BLaER1 treated with 17β-estradiol and CSF1 and Interleukin-3, amounts not matched to agents 10 nM and 100 nM (cell line): Measurements from ENCODE around the gene ARID1B.

Experiments used
- H3K27ac ChIP-seq, 11 experiments: shearing (Covaris generic); formaldehyde crosslinking; 2 replicates each; pipeline ENCODE4 v1.8.1; 2022
- H3K27me3 ChIP-seq, 11 experiments: shearing (Covaris generic); formaldehyde crosslinking; 2 replicates each; pipeline ENCODE4 v1.8.1; 2022
- H3K36me3 ChIP-seq, 11 experiments: shearing (Covaris generic); formaldehyde crosslinking; 2 replicates each; pipeline ENCODE4 v1.8.1; 2022
- H3K4me1 ChIP-seq, 10 experiments: shearing (Covaris generic); formaldehyde crosslinking; 2 replicates each; pipeline ENCODE4 v1.8.1; 2022
- H3K4me2 ChIP-seq, 11 experiments: shearing (Covaris generic); formaldehyde crosslinking; 2 replicates each; pipeline ENCODE4 v1.8.1; 2022
- H3K4me3 ChIP-seq, 10 experiments: shearing (Covaris generic); formaldehyde crosslinking; 2 replicates each; pipeline ENCODE4 v1.8.1; 2022
- H3K9ac ChIP-seq, 11 experiments: shearing (Covaris generic); formaldehyde crosslinking; 2 replicates each; pipeline ENCODE4 v1.8.1; 2022
- H3K9me3 ChIP-seq, 11 experiments: shearing (Covaris generic); formaldehyde crosslinking; replicated peaks in 1 of 11; 2 replicates each; pipeline ENCODE4 v1.8.1; 2022
- H4K20me1 ChIP-seq, 11 experiments: shearing (Covaris generic); formaldehyde crosslinking; 2 replicates each; pipeline ENCODE4 v1.8.1; 2022
- Cebpa-rat ChIP-seq, 11 experiments: shearing (Covaris generic); IDR thresholded peaks; 2 replicates each; pipeline ENCODE4 v1.8.1; 2022

Gene ARID1B

GRCh38 chr6:156866220-156867015 lies 89.2 kb downstream of the ARID1B start:
- Histone ChIP-seq H3K27ac (peak overlapping the region in 3 of 11 experiments; percentile 1 to 34 (median 9); a peak in 1 of 22 replicates), H3K9me3 (peaks cover 0 to 15% (median 0%) of the 10 kb centered on the region in 11 experiments; a peak in 4 of 22 replicates), H3K4me3 (no peak overlapping the region), H3K27me3 (no peaks in the 10 kb centered on the region), H3K36me3 (peaks cover 0 to 47% (median 22%) of the 10 kb centered on the region in 11 experiments; a peak in 15 of 22 replicates), H3K4me2 (peak overlapping the region in 5 of 11 experiments; percentile 5 to 64 (median 36); a peak in 8 of 22 replicates), H3K9ac (no peak overlapping the region), H3K4me1 (peaks cover 4 to 61% (median 26%) of the 10 kb centered on the region in 10 experiments; a peak in 16 of 20 replicates), H4K20me1 (peaks cover 58 to 100% (median 99%) of the 10 kb centered on the region in 11 experiments)
- no peak for TF ChIP-seq Cebpa-rat (IDR thresholded peaks at IDR 0.05)

GRCh38 chr6:156867121-156867520 lies 89.9 kb downstream of the ARID1B start:
- H3K27ac ChIP-seq = no peak overlapping the region
- H3K4me1 ChIP-seq = peaks cover 4 to 57% (median 25%) of the 10 kb centered on the region in 10 experiments; a peak in 16 of 20 replicates
- peaks cover 0 to 10% (median 0%) of the 10 kb centered on the region in 11 experiments; a peak in 3 of 22 replicates for H3K9me3 ChIP-seq
- H3K36me3 ChIP-seq = peaks cover 0 to 52% (median 21%) of the 10 kb centered on the region in 11 experiments; a peak in 16 of 22 replicates
- H3K4me2 ChIP-seq = peak overlapping the region in 2 of 11 experiments; percentile 64; a peak in 3 of 22 replicates
- H4K20me1 ChIP-seq = peaks cover 58 to 100% (median 99%) of the 10 kb centered on the region in 11 experiments
- no peak overlapping the region for H3K4me3 ChIP-seq
- no peak for TF ChIP-seq Cebpa-rat (IDR thresholded peaks at IDR 0.05)
- H3K27me3 ChIP-seq = no peaks in the 10 kb centered on the region
- no peak overlapping the region for H3K9ac ChIP-seq

- H3K36me3 ChIP-seq = peaks cover 1 to 64% (median 33%) of the 10 kb centered on the region in 11 experiments; a peak in 20 of 22 replicates
- no peak overlapping the region for H3K4me3 ChIP-seq
- H4K20me1 ChIP-seq = peaks cover 55 to 100% (median 99%) of the 10 kb centered on the region in 11 experiments
- no peak for TF ChIP-seq Cebpa-rat (IDR thresholded peaks at IDR 0.05)
- H3K27ac ChIP-seq = no peak overlapping the region
- peaks cover 0 to 44% (median 18%) of the 10 kb centered on the region in 10 experiments; a peak in 15 of 20 replicates for H3K4me1 ChIP-seq
- no peaks in the 10 kb centered on the region for H3K27me3 ChIP-seq
- H3K9me3 ChIP-seq = peaks cover 0 to 4% (median 0%) of the 10 kb centered on the region in 11 experiments; a peak in 2 of 22 replicates
- no peak overlapping the region for H3K9ac ChIP-seq
- no peak overlapping the region for H3K4me2 ChIP-seq
Measured at GRCh38 chr6:156868385-156868784, 91.2 kb downstream of the ARID1B start.

- H3K36me3 ChIP-seq = peaks cover 15 to 65% (median 38%) of the 10 kb centered on the region in 11 experiments
- H4K20me1 ChIP-seq = peaks cover 62 to 100% (median 99%) of the 10 kb centered on the region in 11 experiments
- no peaks in the 10 kb centered on the region for H3K9me3 ChIP-seq
- H3K4me2 ChIP-seq = no peak overlapping the region
- H3K4me1 ChIP-seq = peaks cover 10 to 35% (median 28%) of the 10 kb centered on the region in 10 experiments; a peak in 19 of 20 replicates
- H3K27me3 ChIP-seq = no peaks in the 10 kb centered on the region
- no peak overlapping the region for H3K4me3 ChIP-seq
- no peak overlapping the region for H3K9ac ChIP-seq
- no peak for TF ChIP-seq Cebpa-rat (IDR thresholded peaks at IDR 0.05)
- H3K27ac ChIP-seq = no peak overlapping the region
Measured at GRCh38 chr6:156869980-156870398, 92.8 kb downstream of the ARID1B start.

GRCh38 chr6:156870924-156871539 lies 93.9 kb downstream of the ARID1B start:
- no peak overlapping the region for H3K4me3 ChIP-seq
- H3K4me1 ChIP-seq = peaks cover 13 to 28% (median 20%) of the 10 kb centered on the region in 10 experiments; a peak in 19 of 20 replicates
- H3K36me3 ChIP-seq = peaks cover 15 to 63% (median 37%) of the 10 kb centered on the region in 11 experiments
- H3K9ac ChIP-seq = no peak overlapping the region
- peaks cover 56 to 100% (median 99%) of the 10 kb centered on the region in 11 experiments for H4K20me1 ChIP-seq
- H3K27me3 ChIP-seq = no peaks in the 10 kb centered on the region
- H3K4me2 ChIP-seq = no peak overlapping the region
- H3K27ac ChIP-seq = no peak overlapping the region
- H3K9me3 ChIP-seq = 0 out of 22 replicates have a peak, but pooled peaks cover 0 to under 1% (median 0%) of the 10 kb centered on the region in 11 experiments
- TF ChIP-seq Cebpa-rat (IDR thresholded peaks at IDR 0.05) = no peak

GRCh38 chr6:156872903-156873302 lies 95.7 kb downstream of the ARID1B start:
- peaks cover 0 to 18% (median 5%) of the 10 kb centered on the region in 11 experiments; a peak in 5 of 22 replicates for H3K9me3 ChIP-seq
- H3K4me2 ChIP-seq = no peak overlapping the region
- no peak for TF ChIP-seq Cebpa-rat (IDR thresholded peaks at IDR 0.05)
- H3K36me3 ChIP-seq = peaks cover 15 to 67% (median 52%) of the 10 kb centered on the region in 11 experiments
- no peaks in the 10 kb centered on the region for H3K27me3 ChIP-seq
- peaks cover 57 to 100% (median 99%) of the 10 kb centered on the region in 11 experiments for H4K20me1 ChIP-seq
- no peak overlapping the region for H3K4me3 ChIP-seq
- H3K4me1 ChIP-seq = peaks cover 5 to 19% (median 15%) of the 10 kb centered on the region in 10 experiments; a peak in 15 of 20 replicates
- H3K9ac ChIP-seq = no peak overlapping the region
- H3K27ac ChIP-seq = no peak overlapping the region

- H3K4me3 ChIP-seq = no peak overlapping the region
- H3K4me1 ChIP-seq = peaks cover 5 to 22% (median 17%) of the 10 kb centered on the region in 10 experiments; a peak in 15 of 20 replicates
- no peak overlapping the region for H3K9ac ChIP-seq
- peaks cover 15 to 71% (median 56%) of the 10 kb centered on the region in 11 experiments for H3K36me3 ChIP-seq
- peak overlapping the region in 5 of 11 experiments; percentile 5 to 35 (median 27); a peak in 5 of 22 replicates for H3K4me2 ChIP-seq
- peaks cover 0 to 21% (median 6%) of the 10 kb centered on the region in 11 experiments; a peak in 5 of 22 replicates for H3K9me3 ChIP-seq
- no peak overlapping the region for H3K27ac ChIP-seq
- peaks cover 64 to 100% (median 99%) of the 10 kb centered on the region in 11 experiments for H4K20me1 ChIP-seq
- H3K27me3 ChIP-seq = no peaks in the 10 kb centered on the region
- TF ChIP-seq Cebpa-rat (IDR thresholded peaks at IDR 0.05) = no peak
Measured at GRCh38 chr6:156873654-156874380, 96.6 kb downstream of the ARID1B start.

GRCh38 chr6:156875062-156875461 lies 97.9 kb downstream of the ARID1B start:
- Histone ChIP-seq H3K4me2 (peak overlapping the region in 8 of 11 experiments; percentile 0 to 35 (median 23); a peak in 9 of 22 replicates), H3K4me3 (no peak overlapping the region), H3K27me3 (no peaks in the 10 kb centered on the region), H3K9me3 (peaks cover 0 to 21% (median 6%) of the 10 kb centered on the region in 11 experiments; a peak in 5 of 22 replicates), H3K9ac (no peak overlapping the region), H3K27ac (no peak overlapping the region), H4K20me1 (peaks cover 72 to 100% (median 99%) of the 10 kb centered on the region in 11 experiments), H3K4me1 (peaks cover 5 to 27% (median 18%) of the 10 kb centered on the region in 10 experiments; a peak in 15 of 20 replicates), H3K36me3 (peaks cover 15 to 71% (median 56%) of the 10 kb centered on the region in 11 experiments)
- no peak for TF ChIP-seq Cebpa-rat (IDR thresholded peaks at IDR 0.05)
